Muscle layer of colon (tissue), 2 donors: ENCODE results near the gene B3GNT8.

Experiments
- H3K27ac ChIP-seq: one replicate; pipeline ENCODE4 v1.7.0; 2013; ENCODE audit warnings: low read depth, mild to moderate bottlenecking, low read length, moderate library complexity
- H3K27me3 ChIP-seq, 2 donors: one replicate each; pipeline ENCODE4 v1.7.0; 2013; ENCODE audit warnings: low read length in 2 of 2, mild to moderate bottlenecking in 2 of 2; ENCODE audit not compliant: insufficient read depth in 2 of 2, control insufficient read depth in 1 of 2
- H3K36me3 ChIP-seq: one replicate; pipeline ENCODE4 v1.7.0; 2013; ENCODE audit warnings: mild to moderate bottlenecking, low read length; ENCODE audit not compliant: insufficient read depth
- H3K4me1 ChIP-seq: one replicate; pipeline ENCODE4 v1.7.0; 2013; ENCODE audit warnings: mild to moderate bottlenecking, low read length; ENCODE audit not compliant: insufficient read depth
- H3K4me3 ChIP-seq, 2 donors: one replicate each; pipeline ENCODE4 v1.7.0; 2013; ENCODE audit warnings: low read length in 2 of 2, low read depth in 1 of 2, mild to moderate bottlenecking in 1 of 2, moderate library complexity in 1 of 2
- H3K9ac ChIP-seq: one replicate; pipeline ENCODE4 v1.7.0; 2013; ENCODE audit warnings: low read length
- H3K9me3 ChIP-seq: one replicate; pipeline ENCODE4 v1.7.0; 2013; ENCODE audit warnings: mild to moderate bottlenecking, low read length
- donor health status: abdominal sarcoma.
- donor health status: Adenocarcinoma of cecum.

The B3GNT8 gene

DNA sequence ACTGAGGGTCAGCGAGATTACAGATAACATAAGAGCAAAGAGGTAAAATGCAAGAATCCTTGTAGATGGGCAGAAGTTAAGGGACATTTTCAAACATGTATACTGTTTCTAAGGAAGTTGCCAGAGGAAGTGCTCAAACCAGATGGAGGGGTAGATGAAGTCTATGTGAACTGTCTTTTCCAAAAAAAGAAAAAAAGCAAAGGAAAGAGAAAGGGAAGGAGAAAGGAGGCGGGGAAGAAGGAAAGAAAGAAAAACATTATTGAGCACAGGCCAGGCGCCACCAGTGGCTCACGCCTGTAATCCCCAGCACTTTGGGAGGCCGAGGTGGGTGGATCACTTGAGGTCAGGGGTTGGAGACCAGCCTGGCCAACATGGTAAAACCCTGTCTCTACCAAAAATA, 7.3 kb upstream of the B3GNT8 start:
- Histone ChIP-seq H3K4me1 (peaks cover 9% of the 10 kb centered on the region), H3K9me3 (no peaks in the 10 kb centered on the region), H3K4me3 (no peak overlapping the region), H3K27ac (no peak overlapping the region), H3K36me3 (peaks cover 35% of the 10 kb centered on the region), H3K9ac (no peak overlapping the region), H3K27me3 (no peaks in the 10 kb centered on the region)

GRCh38 chr19:41433171-41433570, 6.0 kb upstream of the B3GNT8 start:
- H3K27ac ChIP-seq, result no peak overlapping the region
- peaks cover 35% of the 10 kb centered on the region for H3K36me3 ChIP-seq
- H3K9ac ChIP-seq, result no peak overlapping the region
- no peak overlapping the region for H3K4me3 ChIP-seq
- H3K9me3 ChIP-seq, result no peaks in the 10 kb centered on the region
- peaks cover 5% of the 10 kb centered on the region for H3K4me1 ChIP-seq
- H3K27me3 ChIP-seq, result no peaks in the 10 kb centered on the region

GRCh38 chr19:41431426-41432386, 4.5 kb upstream of the B3GNT8 start:
- peaks cover 15% of the 10 kb centered on the region for H3K4me1 ChIP-seq
- H3K9ac ChIP-seq, result no peak overlapping the region
- H3K9me3 ChIP-seq, result no peaks in the 10 kb centered on the region
- H3K27ac ChIP-seq, result no peak overlapping the region
- no peak overlapping the region for H3K4me3 ChIP-seq
- peaks cover 35% of the 10 kb centered on the region for H3K36me3 ChIP-seq
- no peaks in the 10 kb centered on the region for H3K27me3 ChIP-seq

DNA sequence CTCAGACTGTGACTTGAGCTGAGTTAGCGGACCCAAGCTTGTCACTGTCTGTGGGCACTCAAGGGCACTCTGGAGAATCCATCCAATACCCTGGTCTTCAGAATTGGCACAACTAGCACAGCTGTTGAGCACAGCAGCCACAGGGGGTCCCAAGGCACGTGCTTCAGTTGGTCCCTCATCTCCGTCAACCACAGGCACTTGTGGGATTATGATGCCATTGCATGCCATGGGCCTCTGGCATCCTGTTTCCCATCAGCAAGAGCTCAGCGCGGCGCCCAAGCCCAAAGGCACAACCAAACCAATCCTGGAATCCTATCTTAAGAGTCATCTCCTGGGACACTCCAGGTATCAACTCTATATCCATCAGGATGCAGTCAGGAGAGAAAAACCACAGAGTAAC, 3.7 kb upstream of the B3GNT8 start:
- H3K27ac ChIP-seq, result no peak overlapping the region
- peaks cover 32% of the 10 kb centered on the region for H3K36me3 ChIP-seq
- H3K4me3 ChIP-seq, result no peak overlapping the region
- no peak overlapping the region for H3K9ac ChIP-seq
- H3K27me3 ChIP-seq, result no peaks in the 10 kb centered on the region
- no peaks in the 10 kb centered on the region for H3K9me3 ChIP-seq
- H3K4me1 ChIP-seq, result peaks cover 19% of the 10 kb centered on the region

DNA sequence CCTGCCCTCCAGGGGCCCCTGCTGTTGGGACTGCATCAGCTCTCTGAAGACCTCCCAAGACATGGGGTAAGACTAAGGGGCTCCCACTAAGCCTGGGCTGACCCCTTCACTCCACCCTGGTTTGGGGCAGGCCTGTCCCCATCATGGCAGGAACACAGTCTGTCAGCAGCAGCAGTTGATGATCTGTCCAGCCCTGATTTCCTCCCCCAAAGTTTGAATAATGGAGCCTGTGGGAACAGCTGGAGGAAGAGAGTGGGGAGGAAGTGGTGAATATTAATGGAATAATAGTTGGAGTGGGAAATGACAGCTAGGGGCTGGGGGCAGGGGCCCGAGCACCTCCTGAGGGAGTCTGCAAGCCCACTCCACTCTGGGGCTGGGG, 1.3 kb upstream of the B3GNT8 start:
- Histone ChIP-seq H3K4me1 (peaks cover 19% of the 10 kb centered on the region), H3K9me3 (no peaks in the 10 kb centered on the region), H3K9ac (peak overlapping the region; percentile 57), H3K27ac (peak overlapping the region; percentile 1), H3K4me3 (peak overlapping the region; percentile 83 to 93), H3K27me3 (no peaks in the 10 kb centered on the region), H3K36me3 (peaks cover 30% of the 10 kb centered on the region)

DNA sequence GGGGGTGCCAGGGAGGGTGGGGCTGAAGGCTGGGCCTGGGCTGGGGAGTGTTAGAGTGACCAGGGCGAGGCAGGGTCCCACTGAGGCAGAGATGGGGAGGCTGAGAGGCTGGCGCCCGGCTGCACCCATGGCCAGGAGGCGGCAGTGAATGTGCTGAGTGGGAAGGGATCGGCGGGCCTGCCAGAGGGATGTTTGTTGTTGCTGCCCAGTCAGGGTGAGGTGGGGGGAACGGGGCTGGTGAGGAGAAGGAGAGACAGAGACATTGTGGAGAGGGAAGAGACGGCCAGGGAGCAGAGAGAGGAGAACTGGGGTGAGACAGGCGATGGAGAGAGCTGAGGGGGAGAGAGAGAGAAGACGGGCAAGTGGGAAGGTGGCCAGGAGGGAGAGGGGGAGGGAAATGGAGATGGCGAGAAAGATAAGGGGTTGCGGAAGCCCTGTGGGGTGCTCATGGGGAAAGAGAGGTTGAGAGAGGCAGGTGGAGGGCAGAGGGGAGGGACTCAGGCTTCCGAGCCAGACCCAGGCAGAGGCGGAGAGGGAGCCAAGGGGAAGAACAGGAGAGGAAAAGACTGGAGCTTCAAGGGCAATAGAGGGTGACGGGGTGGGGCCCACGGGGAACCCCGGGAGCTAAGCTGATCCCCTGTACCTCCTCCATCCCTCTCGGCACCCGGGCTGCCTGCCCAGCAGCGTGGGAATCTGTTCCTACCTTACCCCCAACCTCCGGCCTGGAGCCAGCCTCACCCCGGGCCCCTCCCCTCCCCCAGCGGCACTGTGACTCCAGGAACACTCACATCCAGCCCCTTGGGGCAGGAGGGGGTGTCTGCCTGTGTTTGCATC, 690 bp upstream of the B3GNT8 start:
- peak overlapping the region; percentile 1 for H3K27ac ChIP-seq
- no peaks in the 10 kb centered on the region for H3K27me3 ChIP-seq
- peaks cover 19% of the 10 kb centered on the region for H3K4me1 ChIP-seq
- peak overlapping the region; percentile 83 to 93 for H3K4me3 ChIP-seq
- peak overlapping the region; percentile 57 for H3K9ac ChIP-seq
- H3K36me3 ChIP-seq, result peaks cover 29% of the 10 kb centered on the region
- no peaks in the 10 kb centered on the region for H3K9me3 ChIP-seq

GRCh38 chr19:41426116-41426841, 895 bp downstream of the B3GNT8 start:
- peaks cover 23% of the 10 kb centered on the region for H3K36me3 ChIP-seq
- peak overlapping the region; percentile 97 for H3K27ac ChIP-seq
- H3K9ac ChIP-seq, result peak overlapping the region; percentile 99
- H3K27me3 ChIP-seq, result no peaks in the 10 kb centered on the region
- H3K4me1 ChIP-seq, result peaks cover 21% of the 10 kb centered on the region
- H3K4me3 ChIP-seq, result peak overlapping the region; percentile 83 to 93
- no peaks in the 10 kb centered on the region for H3K9me3 ChIP-seq

DNA sequence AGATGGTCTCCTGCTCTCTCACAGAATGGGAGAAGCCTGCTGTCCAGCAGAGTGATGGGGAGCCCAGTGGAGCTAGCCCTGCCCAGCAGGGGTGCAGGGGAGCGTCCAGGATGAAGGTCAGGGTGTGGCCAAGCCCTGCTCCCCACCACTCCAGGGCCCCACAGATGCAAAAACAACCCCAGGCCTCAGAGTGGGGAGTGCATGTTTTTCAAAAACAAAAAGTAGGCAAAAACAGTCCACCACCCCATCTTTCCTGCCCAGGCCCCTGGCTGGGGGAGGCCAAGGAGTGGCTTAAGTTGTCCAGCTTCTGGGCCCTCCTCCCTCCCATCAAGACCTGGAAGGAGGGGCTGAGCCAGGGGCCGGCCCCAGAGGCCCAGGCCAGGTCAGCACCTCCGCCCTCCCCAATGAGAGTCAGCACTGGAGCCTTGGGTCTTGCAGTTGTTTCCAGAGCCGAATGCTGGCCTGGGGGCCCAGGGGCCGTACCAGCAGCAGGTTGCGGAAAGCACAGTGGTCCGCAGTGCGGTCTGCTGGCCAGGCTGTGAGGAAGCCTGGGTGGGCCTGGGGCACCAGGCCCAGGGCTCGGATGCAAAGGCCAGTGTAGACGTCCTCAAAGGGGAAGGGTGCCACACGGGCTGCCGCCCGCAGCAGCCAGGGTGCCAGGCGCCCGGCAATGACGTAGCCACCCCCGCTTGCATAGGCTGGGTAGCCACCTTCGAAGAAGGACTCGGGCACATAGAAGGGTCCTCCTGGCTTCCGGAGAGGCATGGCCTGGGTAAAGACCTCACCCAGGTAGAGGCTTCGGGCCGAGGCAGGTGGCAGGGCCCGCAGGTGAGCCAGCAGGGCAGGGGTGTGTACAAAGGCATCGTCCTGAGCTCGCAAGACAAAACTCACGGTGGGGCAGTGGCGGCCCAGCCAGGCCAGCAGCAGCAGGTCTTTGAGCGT, 1.7 kb downstream of the B3GNT8 start:
- Histone ChIP-seq H3K27me3 (no peaks in the 10 kb centered on the region), H3K27ac (no peak overlapping the region), H3K4me1 (peaks cover 26% of the 10 kb centered on the region), H3K4me3 (no peak overlapping the region), H3K9ac (no peak overlapping the region), H3K9me3 (no peaks in the 10 kb centered on the region), H3K36me3 (peaks cover 23% of the 10 kb centered on the region)

- Histone ChIP-seq H3K4me3 (no peak overlapping the region), H3K9me3 (no peaks in the 10 kb centered on the region), H3K27ac (no peak overlapping the region), H3K36me3 (peaks cover 32% of the 10 kb centered on the region), H3K27me3 (no peaks in the 10 kb centered on the region), H3K4me1 (peaks cover 26% of the 10 kb centered on the region), H3K9ac (no peak overlapping the region)
Observed at GRCh38 chr19:41424335-41425173, 2.6 kb downstream of the B3GNT8 start.

DNA sequence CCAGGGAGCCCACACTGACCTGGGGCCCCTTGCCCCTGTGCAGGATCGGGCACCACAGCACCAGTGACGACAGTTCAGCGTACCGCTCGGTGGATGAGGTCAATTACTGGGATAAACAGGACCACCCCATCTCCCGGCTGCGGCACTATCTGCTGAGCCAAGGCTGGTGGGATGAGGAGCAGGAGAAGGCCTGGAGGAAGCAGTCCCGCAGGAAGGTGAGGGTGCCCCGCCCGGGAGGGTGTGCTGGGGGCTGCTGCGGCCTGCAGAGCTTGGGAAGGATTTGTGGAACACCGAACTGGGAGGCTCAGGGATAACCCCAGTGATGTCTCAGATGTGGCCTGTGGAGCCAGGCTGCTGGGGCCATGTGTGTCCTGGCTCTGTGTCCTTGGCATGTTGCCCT, 4.2 kb downstream of the B3GNT8 start:
- peaks cover 42% of the 10 kb centered on the region for H3K36me3 ChIP-seq
- H3K9me3 ChIP-seq, result no peaks in the 10 kb centered on the region
- H3K9ac ChIP-seq, result no peak overlapping the region
- H3K4me3 ChIP-seq, result no peak overlapping the region
- peaks cover 19% of the 10 kb centered on the region for H3K4me1 ChIP-seq
- no peak overlapping the region for H3K27ac ChIP-seq
- H3K27me3 ChIP-seq, result no peaks in the 10 kb centered on the region
